GM12892 (cell line): Measurements from ENCODE around the gene PRKCH.

Experiments used
- POLR2A ChIP-seq: IDR thresholded peaks from 2 replicates; pipeline ENCODE4 v1.6.1; 2011; ENCODE audit warnings: low read depth, low read length, control low read depth
- POLR2AphosphoS5 ChIP-seq: IDR thresholded peaks from 2 replicates; pipeline ENCODE4 v1.6.1; 2011; ENCODE audit warnings: low read depth, low read length, control low read depth

GRCh38 chr14:61322011-61322798, 826 bp downstream of the PRKCH start:
- TF ChIP-seq POLR2A (no peak), POLR2AphosphoS5 (no peak)
